GM18951 (cell line): ENCODE results near the gene PAK4.
"Not testable (repeated sequence)": the region's sequence is repeated elsewhere in the genome, so short reads cannot be mapped to it uniquely, and the experiment has no call there.

Experiments
- POLR2A ChIP-seq: IDR thresholded peaks from 4 replicates; pipeline ENCODE4 v1.6.1; 2011; ENCODE audit warnings: mild to moderate bottlenecking; ENCODE audit not compliant: insufficient read length, insufficient read depth; ENCODE audit errors: extremely low read depth
- in situ Hi-C: fragments of 300-500 bp; cut with MboI; formaldehyde crosslinking; loops from one replicate; pipeline ENCODE4 v1.12.0; 2022; ENCODE audit warnings: low sequenced_read_pairs, mixed read lengths, inconsistent platforms; ENCODE audit not compliant: unreplicated experiment

Gene PAK4

GRCh38 chr19:39203372-39204341 lies 78.1 kb downstream of the PAK4 start, which contains the start of gene SYCN:
Gene SYCN, minus strand, starts transcription at chr19:39204263. Its CDS starts 9 bp downstream, at chr19:39204254.
- no peak for TF ChIP-seq POLR2A
- in situ Hi-C loops = no loop called here

GRCh38 chr19:39205449-39205764 lies 79.8 kb downstream of the PAK4 start:
- TF ChIP-seq POLR2A = no peak
- in situ Hi-C loops = no loop called here

DNA sequence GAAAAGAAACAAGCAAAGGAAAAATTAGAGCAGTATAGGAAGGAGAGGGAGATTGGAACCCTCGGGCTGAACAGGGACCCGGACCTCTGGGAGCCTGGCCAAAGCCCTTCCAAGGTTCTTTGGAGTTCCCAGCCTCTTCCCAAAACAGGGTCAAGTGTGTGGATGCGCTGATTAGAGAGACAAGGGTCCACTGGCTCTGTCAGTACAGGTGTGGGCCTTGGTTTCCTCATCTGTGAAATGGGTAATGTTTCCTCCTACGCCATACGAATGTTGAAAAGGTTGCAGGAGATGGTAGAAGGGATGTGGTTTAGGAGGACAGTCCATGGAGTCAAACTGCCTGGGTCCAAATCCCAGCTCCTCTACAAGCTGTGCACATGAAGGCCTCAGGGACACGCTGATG lies 80.5 kb downstream of the PAK4 start:
- TF ChIP-seq POLR2A = no peak
- in situ Hi-C loops = no loop called here

DNA sequence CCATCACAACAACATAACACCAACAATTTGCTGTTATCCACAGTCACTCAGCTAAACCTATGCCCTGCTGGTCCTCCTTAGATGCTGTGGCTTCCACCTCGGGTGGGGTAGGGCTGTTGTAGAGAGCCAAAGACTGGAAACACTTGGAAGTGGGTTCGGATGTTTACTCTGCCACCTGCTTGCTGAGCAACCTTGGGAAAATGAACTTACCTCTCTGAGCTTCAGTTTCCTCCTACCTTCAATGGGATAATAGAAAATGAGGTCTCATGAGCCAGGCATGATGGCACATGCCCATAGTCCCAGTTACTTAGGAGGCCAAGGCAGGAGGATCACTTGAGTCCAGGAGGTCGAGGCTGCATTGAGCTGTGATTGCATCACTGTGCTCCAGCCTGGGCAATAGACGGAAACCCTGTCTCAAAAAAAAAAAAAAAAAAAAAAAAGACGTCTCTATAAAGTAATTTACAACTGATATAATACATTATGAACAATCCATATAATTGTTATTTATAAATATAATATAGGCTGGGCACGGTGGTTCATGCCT lies 81.8 kb downstream of the PAK4 start:
- no peak for TF ChIP-seq POLR2A
- in situ Hi-C loops = no loop called here

- in situ Hi-C loops = no loop called here
- no peak for TF ChIP-seq POLR2A
Measured at GRCh38 chr19:39208175-39208795, 82.7 kb downstream of the PAK4 start.

DNA sequence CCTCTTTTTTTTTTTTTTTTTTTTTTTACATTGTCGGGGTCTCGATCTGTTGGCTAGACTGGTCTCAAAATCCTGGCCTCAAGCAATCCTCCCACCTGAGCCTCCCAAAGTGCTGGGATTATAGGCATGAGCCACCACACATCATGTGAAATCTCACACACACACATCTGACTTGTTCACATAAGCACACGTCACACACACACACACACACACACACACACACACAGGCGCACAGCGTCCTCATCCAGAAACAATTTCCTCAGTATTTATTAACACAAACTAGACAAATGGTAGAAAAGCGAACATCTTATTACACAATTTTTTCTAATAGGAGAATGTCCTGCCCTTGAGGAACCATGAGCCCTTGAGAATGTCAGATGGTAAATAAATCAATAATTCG lies 83.6 kb downstream of the PAK4 start:
- TF ChIP-seq POLR2A = no peak
- in situ Hi-C loops = no loop called here

DNA sequence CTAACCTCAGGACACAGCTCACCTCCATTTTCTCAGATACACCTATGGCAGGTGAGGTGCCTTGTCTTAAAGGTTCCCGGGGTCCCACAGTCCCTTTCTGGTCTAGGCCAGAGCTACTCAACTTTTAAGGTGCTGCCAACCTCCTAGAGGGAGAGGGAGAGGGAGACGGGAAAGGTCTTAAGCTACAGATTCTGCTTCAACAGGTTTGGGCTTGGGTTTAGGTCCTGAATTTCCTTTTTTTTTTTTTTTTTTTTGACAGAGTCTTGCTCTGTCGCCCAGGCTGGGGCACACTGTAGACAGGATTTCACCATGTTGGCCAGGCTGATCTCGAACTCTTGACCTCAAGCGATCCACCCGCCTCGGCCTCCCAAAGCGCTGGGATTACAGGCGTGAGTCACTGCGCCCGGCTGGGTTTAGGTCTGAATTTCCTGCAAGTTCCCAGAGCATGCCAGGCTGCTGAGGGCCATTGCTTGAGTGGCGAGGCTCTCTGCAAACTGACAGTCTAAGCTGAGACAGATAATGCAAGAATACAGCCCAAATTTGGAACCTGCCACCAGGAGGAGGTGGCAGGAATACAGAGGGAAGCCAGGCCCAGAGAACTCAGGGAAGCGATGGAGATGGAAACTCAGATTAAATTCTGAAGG lies 86.3 kb downstream of the PAK4 start:
- no peak for TF ChIP-seq POLR2A
- in situ Hi-C loops = no loop called here

DNA sequence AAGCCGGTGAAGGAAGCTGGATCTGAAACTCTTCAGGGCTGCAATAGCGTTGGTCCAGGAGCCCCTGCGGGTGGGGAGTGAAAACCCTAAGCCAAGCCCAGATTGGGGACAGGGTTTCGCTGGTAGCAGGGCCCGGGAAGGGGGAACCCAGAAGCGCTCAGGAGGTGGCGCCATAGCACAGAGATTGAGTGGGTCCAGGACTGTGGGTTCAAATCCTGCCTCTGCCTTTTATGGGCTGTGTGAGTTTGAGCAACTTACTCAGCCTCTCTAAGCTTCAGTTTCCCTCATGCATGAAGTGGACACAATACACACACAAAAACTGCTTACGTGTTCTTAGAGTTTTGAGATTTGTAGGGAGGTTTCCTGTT lies 86.8 kb downstream of the PAK4 start:
- TF ChIP-seq POLR2A = no peak
- in situ Hi-C loops = no loop called here

GRCh38 chr19:39215323-39215722 lies 89.7 kb downstream of the PAK4 start:
- in situ Hi-C loops = not testable (repeated sequence)

DNA sequence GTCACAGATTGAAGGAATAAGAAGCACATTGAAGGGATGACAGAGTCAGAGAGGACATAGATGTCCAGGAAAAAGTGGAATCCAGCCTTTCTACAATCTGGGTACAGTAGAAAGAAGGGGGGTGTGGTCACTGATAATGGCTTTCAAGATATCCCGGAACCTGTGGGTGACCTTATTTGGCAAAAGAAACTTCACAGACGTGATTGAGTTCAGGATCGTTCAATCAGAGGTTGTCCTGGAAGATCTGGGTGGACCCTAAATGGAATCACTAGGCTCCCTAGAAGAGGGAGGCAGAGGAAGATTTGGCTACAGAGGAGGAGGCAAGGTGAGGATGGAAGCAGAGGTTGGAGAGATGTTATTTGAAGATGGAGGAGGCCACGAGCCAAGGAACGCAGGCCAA lies 91.5 kb downstream of the PAK4 start:
- no peak for TF ChIP-seq POLR2A
- in situ Hi-C loops = no loop called here

DNA sequence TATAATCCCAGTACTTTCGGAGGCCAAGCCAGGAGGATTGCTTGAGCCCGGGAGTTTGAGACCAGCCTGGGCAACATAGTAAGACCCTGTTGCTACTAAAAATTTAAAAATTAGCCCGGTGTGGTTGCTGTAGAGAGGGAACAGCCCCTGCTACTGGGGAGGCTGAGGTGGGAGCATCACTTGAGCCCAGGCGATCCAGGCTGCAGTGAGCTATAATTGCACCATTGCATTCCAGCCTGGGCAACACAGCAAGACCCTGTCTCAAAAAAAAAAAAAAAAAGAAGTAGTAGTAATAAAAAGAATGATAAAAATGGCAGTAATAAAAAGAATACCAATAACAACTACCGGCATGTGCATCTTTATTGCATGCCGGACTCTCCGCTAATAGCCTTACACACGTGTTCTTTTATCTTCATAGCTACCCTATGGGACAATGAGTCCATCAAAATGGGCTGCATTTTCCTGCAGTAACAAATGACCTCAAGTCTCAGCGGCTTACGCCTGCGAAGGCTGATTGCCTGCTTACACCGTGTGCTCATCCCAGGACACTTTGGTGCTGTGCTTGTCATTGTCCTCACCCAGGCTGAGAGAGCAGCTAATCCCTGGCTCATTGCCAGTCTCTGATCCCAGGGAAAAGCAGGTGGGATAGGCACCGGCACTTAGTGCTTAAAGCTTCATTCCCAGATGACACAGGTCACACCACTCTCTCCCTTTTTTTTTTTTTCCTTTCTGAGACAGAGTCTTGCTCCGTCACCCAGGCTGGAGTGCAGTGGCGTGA lies 92.8 kb downstream of the PAK4 start:
- in situ Hi-C loops = no loop called here
- no peak for TF ChIP-seq POLR2A

GRCh38 chr19:39219108-39219507 lies 93.5 kb downstream of the PAK4 start:
- in situ Hi-C loops = not testable (repeated sequence)

GRCh38 chr19:39223703-39224279 lies 98.2 kb downstream of the PAK4 start:
- no peak for TF ChIP-seq POLR2A
- in situ Hi-C loops = no loop called here

DNA sequence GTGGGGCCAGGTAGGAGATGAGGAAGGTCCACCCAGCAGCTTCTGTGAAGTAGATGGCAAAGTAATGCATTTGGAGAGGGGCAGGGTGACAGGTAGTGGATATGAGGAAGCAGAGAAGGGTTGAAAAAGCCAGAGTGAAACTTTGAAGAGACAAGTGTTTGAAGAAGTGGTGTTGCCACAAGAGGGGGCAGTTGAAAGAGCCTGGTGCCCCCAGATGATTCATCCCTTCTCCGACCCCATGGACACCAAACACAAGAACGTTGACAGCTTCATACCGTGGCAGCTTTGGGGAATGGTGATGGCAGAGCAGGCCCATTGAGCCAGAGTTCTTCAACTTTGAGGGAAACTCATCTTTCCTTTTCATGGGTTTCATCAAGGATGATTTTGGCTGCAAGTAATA lies 99.3 kb downstream of the PAK4 start:
- TF ChIP-seq POLR2A = no peak
- in situ Hi-C loops = no loop called here
